HG03469 (cell line): ENCODE results near the gene KRT77.

ENCODE experiments used
- ATAC-seq: cut with Tn5 transposase; IDR thresholded peaks from one replicate; pipeline ENCODE4 v1.9.1; 2021; ENCODE audit warnings: mild to moderate bottlenecking, moderate library complexity, moderate number of reproducible peaks; ENCODE audit not compliant: unreplicated experiment

Gene KRT77

GRCh38 chr12:52659395-52659794 is 43.9 kb downstream of the KRT77 start:
- ATAC-seq: no peak

GRCh38 chr12:52658196-52658595 is 45.1 kb downstream of the KRT77 start:
- ATAC-seq: no peak

GRCh38 chr12:52657250-52657902 is 45.9 kb downstream of the KRT77 start:
- ATAC-seq: no peak

GRCh38 chr12:52656616-52657015 is 46.7 kb downstream of the KRT77 start:
- no peak for ATAC-seq

- no peak for ATAC-seq
These were observed 47.6 kb downstream of the KRT77 start for GRCh38 chr12:52655720-52656124.

GRCh38 chr12:52655251-52655650 is 48.1 kb downstream of the KRT77 start:
- no peak for ATAC-seq

- no peak for ATAC-seq
These were observed 51.5 kb downstream of the KRT77 start, which contains the start of gene KRT2 for GRCh38 chr12:52651726-52652261. Gene KRT2, minus strand, starts transcription at chr12:52652211. Its CDS starts 69 bp downstream, at chr12:52652142.

- ATAC-seq: no peak
These were observed 52.7 kb downstream of the KRT77 start for GRCh38 chr12:52650520-52651081.

- no peak for ATAC-seq
These were observed 54.3 kb downstream of the KRT77 start for GRCh38 chr12:52649066-52649465.

- ATAC-seq: no peak
These were observed 55.2 kb downstream of the KRT77 start for GRCh38 chr12:52648012-52648550.

GRCh38 chr12:52647601-52648000 is 55.7 kb downstream of the KRT77 start:
- no peak for ATAC-seq

GRCh38 chr12:52646613-52647012 is 56.7 kb downstream of the KRT77 start:
- ATAC-seq: no peak

- ATAC-seq: no peak
These were observed 57.3 kb downstream of the KRT77 start for GRCh38 chr12:52645982-52646381.

- ATAC-seq: no peak
These were observed 58.1 kb downstream of the KRT77 start for GRCh38 chr12:52645120-52645761.

- ATAC-seq: no peak
These were observed 59.3 kb downstream of the KRT77 start for GRCh38 chr12:52644078-52644415.

GRCh38 chr12:52643233-52644077 is 59.9 kb downstream of the KRT77 start:
- ATAC-seq: no peak

GRCh38 chr12:52641468-52641867 is 61.9 kb downstream of the KRT77 start:
- no peak for ATAC-seq
